ENCODE data around the gene OR10H5.
"Not testable (repeated sequence)": the region's sequence is repeated elsewhere in the genome, so short reads cannot be mapped to it uniquely, and the experiment has no call there.

GRCh38 chr19:15828611-15829305 lies 41.3 kb downstream of the OR10H5 start:
- not testable (repeated sequence) for TF ChIP-seq CTCF, POLR2A, EP300 (IDR thresholded peaks at IDR 0.05)
